ENCODE results near the gene PXDN.
"Not testable (repeated sequence)": the region's sequence is repeated elsewhere in the genome, so short reads cannot be mapped to it uniquely, and the experiment has no call there.

Gene PXDN

DNA sequence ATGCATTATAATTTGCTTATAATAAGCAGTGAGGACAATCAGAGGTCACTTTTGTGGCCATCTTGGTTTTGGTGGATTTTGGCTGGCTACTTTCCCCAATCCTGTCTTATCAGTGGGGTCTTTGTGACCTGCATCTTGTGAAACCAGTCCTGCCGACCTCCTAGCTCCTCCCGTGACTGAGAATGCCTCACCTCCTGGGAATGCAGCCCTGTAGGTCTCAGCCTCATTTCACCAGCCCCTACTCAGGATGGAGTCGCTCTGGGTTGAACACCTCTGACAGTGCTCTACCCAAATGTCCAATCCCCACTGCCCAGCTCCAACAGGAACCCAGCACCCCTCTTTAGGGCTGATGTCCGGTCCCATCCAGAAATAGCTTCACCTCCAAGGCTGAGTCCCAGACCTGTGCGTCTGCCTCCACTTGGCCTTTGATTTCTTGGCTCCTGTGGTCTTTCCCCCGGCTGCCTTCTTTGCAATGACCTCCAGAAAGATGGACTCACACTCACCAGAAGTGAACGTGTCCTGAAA is 31.3 kb upstream of the PXDN start:
- in situ Hi-C loops (cut with HindIII; ENCODE audit: low sequenced_read_pairs), result no loop called here

GRCh38 chr2:1774929-1775328 is 30.6 kb upstream of the PXDN start:
- in situ Hi-C loops (cut with HindIII; ENCODE audit: low sequenced_read_pairs), result no loop called here

GRCh38 chr2:1773883-1774282 is 29.6 kb upstream of the PXDN start:
- in situ Hi-C loops (cut with HindIII; ENCODE audit: low sequenced_read_pairs), result no loop called here

DNA sequence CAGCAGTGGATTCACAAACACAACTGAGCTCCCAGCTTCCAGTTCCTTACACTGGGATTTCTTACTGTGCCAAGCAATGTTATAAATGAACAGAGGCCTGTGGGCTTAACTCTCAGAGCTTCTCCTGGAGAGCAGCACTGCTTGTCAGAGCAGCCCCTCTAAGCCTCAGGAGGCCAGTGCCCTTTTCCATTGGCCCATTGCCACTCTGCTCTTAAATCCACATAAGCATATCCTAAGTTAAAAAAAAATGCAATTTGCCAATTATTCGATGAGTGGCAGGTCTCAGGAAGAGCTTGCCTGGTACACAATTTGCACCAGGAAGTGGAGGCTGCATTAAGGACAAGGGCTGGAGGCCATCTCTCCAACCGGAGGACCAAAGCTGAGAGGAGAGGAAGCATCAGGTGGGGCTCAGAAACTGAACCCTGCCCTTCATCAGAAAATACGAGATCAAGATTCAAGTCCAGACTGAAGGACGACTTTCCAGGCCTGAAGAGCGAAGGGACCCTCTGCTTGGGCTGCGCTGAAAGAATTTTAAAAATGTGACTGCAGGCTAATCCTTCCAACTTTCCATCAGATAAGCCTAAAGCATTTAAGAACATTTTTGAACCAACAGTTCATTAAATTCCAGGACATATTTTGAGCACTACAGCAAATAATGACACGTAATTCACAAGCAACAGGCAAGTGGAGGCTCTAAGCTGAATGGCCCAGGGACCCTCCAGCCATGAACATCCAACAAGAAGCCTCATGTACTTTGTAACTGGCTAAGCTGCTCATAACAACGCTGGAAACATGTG is 28.4 kb upstream of the PXDN start:
- in situ Hi-C loops (cut with HindIII; ENCODE audit: low sequenced_read_pairs), result no loop called here

DNA sequence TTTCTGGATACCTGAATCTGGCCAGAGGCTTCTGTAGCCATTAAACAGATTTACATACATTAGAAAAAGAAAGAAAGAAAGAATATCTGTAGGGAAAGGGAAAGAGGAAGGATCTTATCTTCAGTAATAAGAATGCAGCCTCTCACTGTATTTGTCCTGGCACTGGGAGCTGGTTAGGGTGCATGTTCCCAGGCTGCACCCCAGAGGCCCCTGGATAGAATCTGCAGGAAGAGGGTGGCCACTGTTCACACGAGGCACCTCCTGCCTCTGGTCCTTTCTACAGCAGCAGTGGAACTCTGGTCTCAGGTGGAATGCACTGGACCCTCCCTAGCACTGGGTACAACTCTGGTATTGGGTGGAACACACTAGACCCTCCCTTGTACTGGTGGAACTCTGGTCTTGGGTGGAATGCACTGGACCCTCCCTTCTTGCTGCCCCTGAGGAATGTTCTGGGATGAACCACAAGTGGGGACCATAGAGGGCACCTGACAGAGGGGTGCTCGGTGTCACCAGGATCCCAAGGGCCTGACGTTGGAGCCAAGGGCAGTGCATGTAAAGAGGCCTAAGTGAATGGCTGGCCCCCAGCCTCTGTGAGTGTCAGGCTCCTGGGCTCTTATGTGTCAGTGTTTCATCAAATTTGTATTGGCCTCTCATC is 27.4 kb upstream of the PXDN start:
- in situ Hi-C loops (cut with HindIII; ENCODE audit: low sequenced_read_pairs), result no loop called here

- in situ Hi-C loops (cut with HindIII; ENCODE audit: low sequenced_read_pairs), result no loop called here
Observed at GRCh38 chr2:1770566-1771380, 26.5 kb upstream of the PXDN start.

DNA sequence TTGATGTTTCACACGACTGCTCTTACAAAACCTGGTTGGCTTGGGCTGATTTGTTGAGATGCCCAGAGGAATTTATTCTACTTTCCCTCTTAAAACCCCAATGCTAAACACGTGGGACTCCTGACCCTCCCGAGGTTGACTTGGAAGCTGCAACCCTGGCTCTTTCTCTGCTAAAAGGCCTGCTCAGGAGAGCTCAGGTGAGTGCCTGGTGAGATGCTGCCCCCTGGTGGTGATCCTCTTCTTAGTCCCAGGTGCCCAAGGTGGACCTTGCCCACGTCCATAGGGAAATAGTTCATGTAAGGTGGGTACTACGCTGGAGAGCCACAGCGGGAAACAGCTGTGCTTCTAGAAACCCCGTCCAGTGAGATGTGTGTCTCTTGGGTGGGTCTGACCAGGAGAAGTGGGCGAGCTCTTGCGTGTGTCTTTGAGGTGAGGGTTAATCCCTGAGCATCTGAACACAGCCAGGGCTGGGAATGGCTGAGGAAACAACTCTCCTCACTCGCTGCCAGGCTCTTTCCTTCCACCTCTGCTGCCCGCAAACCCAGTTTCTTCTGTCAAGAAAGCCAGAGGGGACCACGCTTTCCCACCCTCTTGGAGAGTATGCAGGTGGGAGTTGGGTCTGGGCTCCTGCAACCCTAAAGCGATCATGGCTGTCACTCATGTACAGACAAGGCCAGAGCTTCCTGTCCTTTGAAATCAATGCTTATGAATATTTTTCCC is 25.5 kb upstream of the PXDN start:
- in situ Hi-C loops (cut with HindIII; ENCODE audit: low sequenced_read_pairs), result no loop called here

DNA sequence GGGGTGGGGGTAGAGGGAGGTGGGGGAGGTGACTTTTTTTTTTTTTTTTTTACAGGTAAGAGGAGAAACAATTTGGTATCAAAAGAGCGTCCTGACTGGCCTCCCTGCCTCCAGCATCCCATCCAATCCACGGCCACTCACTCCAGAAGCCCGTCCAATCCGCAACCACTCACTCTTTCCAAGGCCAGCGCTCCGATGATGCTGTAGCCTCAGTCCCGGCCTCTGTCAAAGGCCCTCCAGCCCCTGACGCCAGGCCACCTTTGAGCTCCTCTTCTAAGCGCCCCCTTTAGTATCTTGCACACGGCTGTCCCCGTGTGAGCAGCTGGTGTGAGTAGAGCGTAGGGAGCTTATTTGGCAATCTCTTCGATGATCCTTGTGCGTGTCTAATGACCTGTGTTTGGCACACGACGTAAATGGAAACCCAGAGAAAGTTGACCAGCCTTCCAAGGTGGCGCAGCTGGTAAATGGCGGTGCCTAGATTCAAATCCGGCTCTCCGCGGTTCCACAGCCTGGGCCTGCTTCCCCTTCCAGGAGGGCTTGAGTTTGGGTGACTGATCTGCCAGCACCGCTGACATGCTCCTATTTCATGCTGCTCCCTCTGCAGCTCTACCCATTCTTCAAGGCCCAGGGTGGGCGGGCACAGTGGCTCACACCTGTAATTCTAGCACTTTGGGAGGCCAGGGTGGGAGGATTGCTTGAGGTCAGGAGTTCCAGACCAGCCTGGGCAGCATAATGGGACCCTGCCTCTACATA is 23.8 kb upstream of the PXDN start:
- in situ Hi-C loops (cut with HindIII; ENCODE audit: low sequenced_read_pairs), result no loop called here

GRCh38 chr2:1766851-1767811 is 22.8 kb upstream of the PXDN start:
- in situ Hi-C loops (cut with HindIII; ENCODE audit: low sequenced_read_pairs), result no loop called here

DNA sequence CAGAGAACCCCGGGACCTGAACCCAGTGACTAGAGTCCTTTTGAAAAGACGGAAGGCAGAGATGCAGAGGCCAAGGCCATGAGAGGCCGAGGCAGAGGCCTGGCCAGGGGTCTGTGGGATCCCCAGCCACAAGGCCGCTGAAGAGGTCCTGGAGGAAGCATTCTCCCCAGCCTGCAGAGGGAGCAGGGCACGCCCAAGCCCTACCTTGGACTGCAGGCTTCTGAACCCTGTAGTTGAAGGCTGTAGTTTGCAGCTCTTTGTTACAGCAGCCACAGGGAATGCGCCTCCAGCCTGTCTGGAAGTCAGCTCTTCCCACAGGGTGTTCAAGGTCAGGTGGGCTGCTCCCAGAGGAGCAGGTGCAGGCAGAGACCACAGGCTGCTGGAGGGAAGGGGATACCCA is 22.1 kb upstream of the PXDN start:
- in situ Hi-C loops (cut with HindIII; ENCODE audit: low sequenced_read_pairs), result no loop called here

DNA sequence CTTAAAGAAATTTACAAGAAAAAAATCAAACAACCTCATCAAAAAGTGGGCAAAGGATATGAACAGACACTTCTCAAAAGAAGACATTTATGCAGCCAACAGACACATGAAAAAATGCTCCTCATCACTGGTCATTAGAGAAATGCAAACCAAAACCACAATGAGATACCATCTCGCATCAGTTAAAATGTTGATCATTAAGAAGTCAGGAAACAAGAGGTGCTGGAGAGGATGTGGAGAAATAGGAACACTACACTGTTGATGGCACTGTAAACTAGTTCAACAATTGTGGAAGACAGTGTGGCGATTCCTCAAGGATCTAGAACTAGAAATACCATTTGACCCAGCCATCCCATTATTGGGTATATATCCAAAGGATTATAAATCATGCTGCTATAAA is 20.9 kb upstream of the PXDN start:
- in situ Hi-C loops (cut with HindIII; ENCODE audit: low sequenced_read_pairs), result not testable (repeated sequence)

- in situ Hi-C loops (cut with HindIII; ENCODE audit: low sequenced_read_pairs), result no loop called here
Observed at GRCh38 chr2:1759611-1759930, 15.3 kb upstream of the PXDN start.

- in situ Hi-C loops (cut with HindIII; ENCODE audit: low sequenced_read_pairs), result no loop called here
Observed at GRCh38 chr2:1758774-1759610, 14.7 kb upstream of the PXDN start.

DNA sequence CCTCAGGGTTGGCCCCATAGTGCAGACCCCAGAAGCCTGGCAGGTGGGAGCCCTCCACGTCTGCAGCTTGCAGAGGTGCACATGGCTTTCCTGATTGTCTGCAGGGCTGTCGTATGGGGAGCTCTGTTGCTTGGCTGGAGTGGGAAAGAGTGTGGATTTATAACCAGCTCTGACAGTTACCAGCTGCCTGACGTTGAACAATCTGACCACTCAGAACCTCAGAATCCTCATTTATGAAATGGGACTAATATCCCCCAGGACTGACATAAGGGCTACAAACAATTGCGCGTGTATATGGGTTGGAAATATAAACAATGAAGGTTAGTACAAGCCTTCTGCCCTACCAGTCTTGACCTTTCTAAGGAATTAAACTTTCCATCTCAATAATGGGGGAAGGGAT is 13.9 kb upstream of the PXDN start:
- in situ Hi-C loops (cut with HindIII; ENCODE audit: low sequenced_read_pairs), result no loop called here

DNA sequence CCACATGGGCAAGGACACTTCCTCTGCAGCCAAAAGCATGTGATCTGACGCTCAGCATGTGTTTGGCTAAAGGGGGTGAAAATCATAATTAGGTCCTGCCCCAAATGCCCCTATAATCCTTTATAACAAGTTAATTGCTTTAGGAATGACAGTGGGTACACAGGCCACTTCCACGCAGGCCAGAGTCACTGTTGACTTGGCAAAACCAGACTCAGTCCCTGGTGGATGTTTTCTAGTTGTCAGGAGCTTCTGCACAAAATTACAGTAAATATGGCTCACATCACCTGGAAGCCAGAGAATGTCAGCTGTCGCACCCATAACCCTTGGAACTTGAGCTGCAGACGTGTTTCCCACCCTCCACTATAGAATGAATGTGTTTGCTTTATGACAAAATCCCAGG is 13.3 kb upstream of the PXDN start:
- in situ Hi-C loops (cut with HindIII; ENCODE audit: low sequenced_read_pairs), result no loop called here

- in situ Hi-C loops (cut with HindIII; ENCODE audit: low sequenced_read_pairs), result not testable (repeated sequence)
Observed at GRCh38 chr2:1757146-1757545, 12.8 kb upstream of the PXDN start.

DNA sequence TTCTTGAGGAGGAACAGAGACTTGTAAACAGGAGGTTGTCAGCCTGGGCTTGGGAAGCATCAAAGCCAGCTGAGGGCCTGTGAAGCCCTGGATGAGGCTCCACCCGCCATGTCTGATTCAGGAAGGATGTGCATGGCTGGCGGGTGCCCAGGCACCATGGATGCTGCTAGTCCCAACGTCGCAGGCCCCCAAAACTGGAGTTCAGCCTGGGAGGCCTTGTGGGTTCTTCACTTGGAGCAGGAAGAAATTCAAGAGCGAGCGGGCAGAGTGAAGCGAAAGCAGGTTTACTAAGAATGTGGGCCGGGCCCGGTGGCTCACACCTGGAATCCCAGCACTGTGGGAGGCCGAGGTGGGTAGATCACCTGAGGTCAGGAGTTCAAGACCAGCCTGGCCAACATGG is 12.1 kb upstream of the PXDN start:
- in situ Hi-C loops (cut with HindIII; ENCODE audit: low sequenced_read_pairs), result no loop called here

GRCh38 chr2:1755436-1756191 is 11.3 kb upstream of the PXDN start:
- in situ Hi-C loops (cut with HindIII; ENCODE audit: low sequenced_read_pairs), result no loop called here
